HG03457 (cell line): ENCODE data around the gene ACACA.

Experiments
- ATAC-seq: cut with Tn5 transposase; IDR thresholded peaks from one replicate; pipeline ENCODE4 v1.9.1; 2021; ENCODE audit warnings: moderate number of reproducible peaks; ENCODE audit not compliant: unreplicated experiment

The ACACA gene

DNA sequence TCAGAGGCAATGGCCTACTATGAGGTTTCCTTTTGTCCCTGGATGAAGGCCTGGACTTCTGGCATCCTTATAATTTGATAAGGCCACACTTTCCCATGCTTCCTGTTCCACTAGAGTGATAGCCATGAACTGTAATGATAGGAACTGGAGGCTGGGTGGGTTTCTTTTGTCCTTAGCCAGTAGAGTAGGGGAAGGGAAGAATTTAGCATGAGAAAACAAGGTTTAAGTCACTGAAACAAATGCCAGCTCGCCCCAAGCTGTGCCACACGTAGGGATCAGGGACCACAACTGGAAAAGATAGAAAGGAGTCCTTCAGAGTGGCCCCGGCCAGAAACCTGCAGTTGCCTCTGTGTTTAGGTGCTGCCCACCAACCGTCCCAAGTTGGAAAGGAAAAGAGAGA, 111.7 kb downstream of the ACACA start:
- no peak for ATAC-seq

DNA sequence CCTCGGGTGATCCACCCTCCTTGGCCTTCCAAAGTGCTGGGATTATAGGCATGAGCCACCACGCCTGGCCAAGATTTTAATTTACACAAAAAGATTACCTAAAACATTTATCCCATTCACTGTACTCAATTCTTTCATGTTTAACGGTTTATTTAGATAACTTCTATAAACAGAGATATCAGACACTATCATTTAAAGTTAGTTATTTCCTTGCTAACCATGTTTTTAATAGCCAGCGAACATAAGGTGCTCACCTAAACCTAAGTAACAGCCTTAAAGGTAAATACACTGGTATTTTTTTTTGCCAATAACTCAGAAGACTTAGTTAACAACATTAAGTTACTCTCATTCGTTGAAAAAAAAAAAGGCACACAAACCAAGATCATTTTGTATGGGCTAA, 112.9 kb downstream of the ACACA start:
- ATAC-seq, result no peak

DNA sequence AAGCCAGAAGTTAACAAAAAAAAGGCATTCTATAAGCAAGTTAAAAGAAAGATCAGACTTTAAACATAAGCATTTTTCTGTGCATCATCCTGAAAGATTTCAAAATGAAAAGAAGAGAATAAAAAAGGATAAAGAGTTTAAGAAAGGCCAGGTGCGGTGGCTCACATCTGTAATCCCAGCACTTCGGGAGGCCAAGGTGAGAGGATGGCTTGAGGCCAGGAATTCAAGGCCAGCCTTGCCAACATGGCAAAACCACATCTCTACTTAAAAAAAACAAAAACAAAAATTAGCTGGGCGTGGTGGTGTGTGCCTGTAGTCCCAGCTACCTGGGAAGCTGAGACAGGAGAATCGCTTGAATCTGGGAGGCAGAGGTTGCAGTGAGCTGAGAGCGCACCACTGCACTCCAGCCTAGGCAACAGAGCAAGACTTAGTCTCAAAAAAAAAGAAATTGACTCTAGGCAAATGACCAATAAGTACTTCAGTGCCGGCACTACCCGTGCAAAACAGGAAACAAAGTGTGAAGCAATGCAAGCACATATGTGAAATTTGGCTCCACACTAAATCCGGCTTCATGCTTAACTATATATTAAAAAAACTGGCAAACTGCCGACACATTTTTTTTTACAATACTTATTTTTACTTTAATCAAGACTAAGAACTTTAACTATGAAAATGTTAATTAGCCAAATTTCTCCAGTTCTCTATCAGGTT, 114.1 kb downstream of the ACACA start:
- no peak for ATAC-seq

DNA sequence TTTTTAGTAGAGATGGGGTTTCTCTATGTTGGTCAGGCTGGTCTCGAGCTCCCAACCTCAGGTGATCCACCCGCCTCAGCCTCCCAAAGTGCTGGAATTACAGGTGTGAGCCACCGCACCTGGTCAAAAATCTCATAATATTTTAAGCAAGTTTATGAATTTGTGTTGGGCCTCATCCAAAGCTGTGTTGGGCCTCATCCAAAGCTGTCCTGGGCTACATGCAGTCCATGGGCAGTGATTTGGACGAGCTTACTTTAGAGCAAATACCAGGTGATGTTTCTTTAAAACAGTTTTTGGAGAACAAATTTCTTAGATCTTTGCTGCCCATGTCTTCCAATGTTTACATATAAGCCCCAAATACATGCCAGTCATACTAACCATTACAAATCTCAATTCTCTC, 115.3 kb downstream of the ACACA start:
- ATAC-seq, result no peak

DNA sequence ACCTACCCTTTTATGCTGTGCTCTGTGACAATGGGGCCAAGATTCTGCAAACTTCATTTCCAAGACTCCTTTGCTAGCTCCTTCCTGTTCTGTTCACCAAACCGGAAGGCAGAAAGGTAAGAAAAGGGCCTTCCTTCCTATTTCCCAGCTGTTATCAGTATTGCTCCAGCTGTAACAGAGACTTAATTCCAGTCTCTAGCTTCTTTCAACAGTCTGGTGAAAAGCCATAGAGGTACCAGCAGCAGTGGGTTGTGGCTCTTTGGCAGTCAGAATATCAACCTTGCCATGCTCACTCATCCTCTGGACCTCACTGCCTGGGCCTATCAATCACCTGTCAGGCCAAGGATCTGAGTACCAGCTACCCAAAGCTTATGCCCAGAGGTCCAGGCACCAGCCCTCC, 120.2 kb downstream of the ACACA start:
- no peak for ATAC-seq

DNA sequence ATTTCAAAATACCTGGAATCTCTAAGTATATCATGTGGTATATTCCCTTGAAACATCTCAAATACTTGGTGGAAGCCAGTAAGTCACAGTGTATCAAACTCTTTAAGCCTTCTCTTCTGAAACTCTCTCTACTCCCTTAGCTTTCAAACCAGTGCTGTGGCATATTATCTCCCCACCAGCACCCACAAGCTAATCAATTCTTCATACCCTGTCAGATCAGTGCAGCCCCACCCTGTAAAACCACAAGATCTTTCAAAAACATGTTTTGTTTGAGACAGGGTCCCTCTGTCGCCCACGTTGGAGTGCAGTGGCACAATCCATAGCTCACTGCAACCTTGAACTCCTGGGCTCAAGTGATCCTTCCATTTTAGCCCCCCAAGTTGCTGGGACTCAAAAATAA, 122.4 kb downstream of the ACACA start:
- no peak for ATAC-seq

DNA sequence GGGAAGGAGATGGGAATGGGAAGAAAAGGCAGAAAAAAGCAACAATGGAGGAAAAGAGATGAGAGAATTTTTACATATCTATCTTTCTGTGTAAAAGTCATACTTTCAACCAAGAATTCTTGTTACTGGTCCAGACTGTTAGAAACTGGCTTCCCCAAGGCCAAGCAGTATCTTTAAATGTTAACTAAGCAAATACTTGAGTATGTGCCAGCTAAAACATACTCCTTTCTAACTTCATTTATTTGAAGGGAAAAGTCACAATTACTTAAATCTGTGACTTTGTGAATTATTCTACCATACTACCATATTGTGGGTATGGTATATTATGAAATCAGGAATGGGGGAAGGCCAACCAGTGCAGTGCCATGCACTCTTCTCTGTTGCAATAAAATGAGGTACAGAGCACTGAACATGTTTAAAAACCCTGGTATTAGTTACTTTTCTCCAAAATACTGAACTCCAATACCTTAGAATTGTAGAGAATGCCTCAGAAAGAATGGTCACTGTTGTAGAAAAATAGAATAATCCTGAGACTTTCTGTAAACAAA, 123.1 kb downstream of the ACACA start:
- ATAC-seq, result no peak

DNA sequence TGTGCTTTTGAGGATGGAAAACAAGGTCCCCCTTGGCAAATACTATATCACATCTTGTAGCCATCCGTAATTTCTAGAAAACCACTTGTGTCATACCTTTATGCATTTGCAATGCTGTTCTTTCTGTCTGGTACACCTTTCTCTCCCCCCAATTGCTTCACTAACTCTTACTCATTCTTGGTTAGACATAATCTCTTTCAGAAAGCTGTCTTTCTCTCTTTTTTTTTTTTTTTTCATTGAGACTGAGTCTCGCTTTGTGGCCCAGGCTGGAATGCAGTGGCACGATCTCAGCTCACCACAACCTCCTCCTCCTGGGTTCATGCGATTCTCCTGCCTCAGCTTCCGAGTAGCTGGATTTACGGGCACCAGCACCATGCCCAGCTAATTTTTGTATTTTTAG, 125.8 kb downstream of the ACACA start:
- no peak for ATAC-seq

DNA sequence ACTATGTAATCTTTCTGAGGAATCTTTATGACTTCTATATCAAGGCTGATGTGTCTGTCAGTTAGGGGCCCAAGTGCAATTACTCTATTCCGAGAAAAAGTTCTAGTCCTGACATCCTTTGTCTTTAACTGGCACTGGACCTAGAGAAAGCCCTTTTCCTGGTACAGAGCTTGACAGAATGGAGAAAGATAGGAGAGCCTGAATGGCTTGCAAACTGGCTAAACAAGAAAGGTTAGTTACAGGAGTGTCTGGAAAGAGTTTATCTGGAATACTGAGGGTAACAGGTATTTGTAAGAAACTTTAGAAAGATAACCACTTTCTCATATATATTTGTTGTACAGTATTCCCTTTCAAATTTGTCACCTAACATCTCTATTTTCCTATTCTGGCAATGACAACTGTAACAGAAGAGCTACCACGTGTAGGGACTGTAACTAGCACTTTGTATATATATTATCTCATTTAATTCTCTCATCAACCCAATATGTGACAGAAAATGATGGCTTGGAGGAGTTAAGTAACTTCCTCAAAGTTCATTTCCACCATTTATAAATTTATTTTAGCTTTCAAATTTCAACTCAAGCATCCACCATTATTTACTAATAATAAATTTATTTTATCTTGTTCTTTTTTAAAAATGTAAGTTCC, 128.3 kb downstream of the ACACA start:
- ATAC-seq, result no peak

DNA sequence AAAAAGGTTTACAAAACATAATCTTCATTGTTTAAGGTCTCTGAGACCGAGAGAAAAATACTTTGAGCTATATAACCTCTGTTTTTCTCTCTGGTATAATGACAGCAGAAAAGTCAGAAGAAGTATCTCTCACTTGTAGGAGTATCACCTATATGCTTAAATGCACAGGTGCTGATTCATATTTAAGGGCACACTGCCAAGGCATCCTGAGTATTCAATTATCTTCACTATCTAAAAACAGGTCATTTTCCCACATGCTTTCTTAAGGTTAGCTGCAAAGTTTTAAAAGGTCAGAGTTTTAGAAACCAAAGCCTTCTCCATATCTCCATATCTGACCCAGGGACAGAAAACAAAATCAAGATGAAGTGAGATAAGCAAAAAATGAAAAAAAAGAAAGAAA, 130.2 kb downstream of the ACACA start:
- ATAC-seq, result no peak

DNA sequence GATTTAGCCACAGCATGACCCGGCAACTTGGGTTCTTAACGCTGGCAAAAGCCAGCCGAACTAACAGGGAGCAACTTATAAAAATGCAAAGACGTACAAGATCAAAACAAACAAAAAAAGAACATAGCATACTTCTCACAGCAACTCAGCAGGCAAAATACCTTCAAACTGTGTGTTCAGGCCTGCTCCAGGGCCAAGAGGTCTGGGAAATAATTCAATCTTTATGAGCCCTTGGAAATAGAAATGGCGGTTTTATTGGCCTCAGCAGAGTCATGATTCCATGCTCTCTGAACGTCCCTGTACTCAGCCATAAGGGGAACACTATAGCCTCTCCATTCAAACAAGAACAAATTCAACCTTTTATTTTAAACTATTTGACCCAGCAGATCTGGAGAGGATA, 132.2 kb downstream of the ACACA start:
- ATAC-seq, result no peak

DNA sequence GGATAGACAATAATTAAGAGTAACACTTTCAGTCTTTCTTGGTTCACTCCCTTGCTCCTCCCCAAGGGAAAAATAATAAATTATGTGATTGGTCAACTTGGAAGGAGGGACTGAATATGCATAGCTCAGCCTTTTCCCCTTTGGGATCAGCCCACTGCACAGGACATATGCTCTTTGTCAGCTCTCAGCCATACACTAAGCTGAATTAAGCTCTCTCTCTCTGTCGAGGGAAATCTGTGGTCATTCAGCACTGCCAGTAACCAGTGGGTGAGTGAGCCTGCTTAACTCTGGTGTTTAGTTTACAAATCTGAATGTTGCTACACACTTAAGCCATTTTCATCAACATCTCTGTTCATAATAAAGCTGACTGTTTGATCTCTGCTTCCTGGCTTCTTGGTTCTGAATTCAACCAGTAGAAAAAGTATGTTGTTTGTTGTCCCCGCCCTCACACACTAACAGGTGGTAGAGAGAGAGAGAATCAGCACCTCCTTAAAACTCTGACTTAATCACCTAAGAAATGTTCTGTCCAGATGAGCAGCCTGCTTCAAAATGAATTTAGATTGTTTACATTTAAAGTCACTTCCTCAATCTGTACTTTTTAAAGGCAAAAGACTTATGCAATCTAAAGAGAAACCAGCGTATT, 133.1 kb downstream of the ACACA start:
- no peak for ATAC-seq

DNA sequence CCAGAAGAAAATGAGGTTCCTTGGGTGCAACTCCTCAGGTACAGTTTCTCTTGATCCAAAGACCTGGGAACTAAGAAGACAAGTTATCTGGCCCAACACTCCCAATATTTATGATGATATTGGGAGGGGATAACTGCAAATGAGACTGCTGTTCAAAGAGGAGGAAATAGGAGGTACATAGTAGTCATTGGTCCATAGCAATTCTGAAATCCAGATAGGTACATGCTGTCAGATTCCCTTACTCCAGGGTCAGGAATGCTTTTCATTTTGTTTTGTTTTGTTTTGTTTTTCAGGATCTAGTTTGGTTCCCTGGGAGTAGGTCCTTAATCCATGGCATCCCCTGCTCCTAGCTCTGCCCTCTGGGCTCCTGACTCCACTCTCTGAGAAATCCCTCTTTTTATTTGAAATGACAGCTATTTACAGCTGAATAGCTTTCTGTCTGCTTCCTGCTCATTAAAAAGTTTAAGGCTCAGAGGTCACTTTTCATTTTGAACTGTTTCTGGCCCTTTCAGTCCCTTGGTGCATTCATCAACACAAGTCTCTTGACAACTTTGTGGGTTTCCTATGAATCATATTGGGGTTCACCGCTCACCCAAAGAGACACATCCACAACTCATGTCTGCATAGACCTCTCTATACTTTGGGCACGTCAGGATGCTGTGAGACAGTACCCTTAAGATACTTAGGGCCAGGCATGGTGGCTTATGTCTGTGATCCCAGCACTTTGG, 141.0 kb downstream of the ACACA start:
- no peak for ATAC-seq

DNA sequence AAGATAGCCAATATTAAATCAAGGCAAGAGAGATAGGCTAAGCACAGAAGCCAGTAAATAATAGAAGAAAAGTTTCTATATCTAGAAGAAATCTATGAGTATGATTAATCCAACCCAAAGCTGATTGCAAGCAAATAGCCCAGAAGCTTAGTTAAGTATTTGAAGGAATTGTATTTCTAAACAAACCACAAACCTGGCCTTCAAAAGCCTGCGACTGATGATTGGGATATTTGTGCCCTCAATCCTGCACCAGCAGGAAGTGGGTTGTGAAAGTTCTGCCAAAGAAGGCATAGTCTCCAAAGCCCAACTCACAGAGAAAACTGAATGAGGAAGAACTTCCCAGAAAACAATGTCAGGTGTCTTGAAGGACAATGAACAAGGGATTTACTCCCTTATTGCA, 145.3 kb downstream of the ACACA start:
- no peak for ATAC-seq

DNA sequence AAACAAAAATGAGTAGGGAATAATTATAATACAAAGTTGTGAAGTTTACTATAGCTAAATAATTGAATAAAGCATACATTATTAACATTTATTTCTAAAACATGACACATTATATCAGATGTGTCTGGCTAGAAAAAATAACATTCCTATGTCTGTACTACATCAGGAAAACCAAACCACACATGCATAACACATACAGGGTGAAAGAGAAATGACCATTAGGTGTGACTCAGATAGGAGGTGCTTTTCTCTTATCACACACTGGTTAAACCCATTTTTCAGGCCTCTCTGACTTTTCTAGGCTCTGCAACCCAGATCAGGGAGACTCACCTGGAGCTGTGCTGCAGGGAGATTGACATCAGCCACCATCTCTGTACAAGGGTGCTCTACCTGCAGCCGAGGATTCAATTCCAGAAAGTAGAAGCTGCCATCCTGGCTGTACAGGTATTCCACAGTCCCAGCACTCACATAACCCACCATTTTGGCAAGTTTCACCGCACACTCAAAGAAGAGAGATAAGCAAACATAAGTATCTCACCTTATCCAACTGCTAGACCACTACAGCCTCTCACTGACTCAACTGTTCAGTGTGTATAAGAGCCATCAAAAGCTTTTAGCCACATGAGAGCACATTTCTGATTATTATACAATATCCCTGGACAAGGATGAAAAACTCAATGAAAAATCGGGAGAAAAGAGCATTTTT, 147.5 kb downstream of the ACACA start:
- ATAC-seq, result no peak

DNA sequence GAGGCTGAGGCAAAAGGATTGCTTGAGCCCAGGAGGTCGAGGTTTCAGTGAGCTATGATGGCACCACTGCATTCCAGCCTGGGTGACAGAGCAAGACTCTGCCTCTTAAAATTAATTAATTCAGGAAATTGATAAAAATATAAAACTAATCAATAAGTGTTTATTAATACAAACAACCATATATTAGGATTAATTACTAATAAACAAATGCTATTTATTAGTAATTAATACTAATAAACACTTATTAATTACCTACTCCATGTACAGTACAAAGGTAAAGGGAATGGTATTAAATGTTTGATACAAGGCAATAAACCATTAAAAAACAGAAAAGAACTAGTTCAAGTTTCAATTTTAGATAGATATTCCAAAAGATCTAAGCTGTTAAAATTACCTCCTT, 150.0 kb downstream of the ACACA start:
- ATAC-seq, result no peak

DNA sequence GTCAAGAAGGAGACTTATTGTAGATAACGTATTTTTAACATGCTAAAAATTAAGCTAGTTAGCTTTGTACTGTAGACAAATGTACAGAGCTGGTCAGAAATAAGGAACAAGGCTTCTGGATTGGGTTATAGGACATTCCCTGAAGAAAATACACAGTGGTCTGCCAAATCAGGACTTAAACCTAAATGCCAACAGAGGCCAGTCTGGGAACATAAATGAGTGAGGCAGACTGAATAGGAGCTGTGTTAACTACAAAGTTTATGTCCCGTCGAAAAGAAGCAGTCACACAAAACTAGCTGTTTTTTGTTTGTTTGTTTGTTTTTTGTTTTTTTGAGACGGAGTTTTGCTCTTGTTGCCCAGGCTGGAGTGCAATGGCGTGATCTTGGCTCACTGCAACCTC, 151.2 kb downstream of the ACACA start:
- ATAC-seq, result no peak

DNA sequence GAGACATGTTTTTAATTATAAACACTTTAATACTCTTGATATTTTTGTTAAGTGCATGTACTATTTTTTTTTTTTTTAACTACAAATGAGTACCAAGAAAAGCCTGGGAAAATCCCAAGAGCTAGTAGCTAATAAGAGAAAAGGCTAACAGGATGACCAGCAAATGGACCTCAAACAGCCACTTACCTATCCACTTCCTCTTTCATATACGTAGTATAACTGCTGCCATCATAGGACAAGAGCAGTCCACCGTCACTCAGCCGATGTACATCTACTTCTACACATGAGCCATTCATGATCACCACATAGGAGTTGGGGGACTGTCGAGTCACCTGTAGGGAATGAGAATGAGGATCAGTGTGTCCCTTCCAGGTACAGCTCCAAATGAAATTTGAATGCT, 158.8 kb downstream of the ACACA start:
- ATAC-seq, result no peak

DNA sequence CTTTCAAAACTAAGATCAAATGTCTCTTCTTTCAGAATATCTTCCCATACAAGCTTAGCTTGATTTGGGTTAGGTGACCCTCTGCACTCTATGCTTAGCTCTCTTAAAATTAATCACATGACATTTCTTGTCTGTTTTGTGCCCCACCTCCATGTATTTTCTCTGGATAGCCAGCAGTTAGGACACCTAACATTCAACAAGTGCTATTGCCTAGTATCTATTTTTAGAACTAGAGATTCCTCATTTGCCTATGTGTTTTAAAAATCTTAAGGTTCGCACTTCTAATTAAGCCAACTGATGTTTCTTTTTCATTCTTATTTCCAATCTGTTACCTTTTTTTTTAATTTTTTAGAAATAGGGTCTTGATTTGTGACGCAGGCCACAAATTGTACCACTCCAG, 160.6 kb downstream of the ACACA start:
- ATAC-seq, result no peak

DNA sequence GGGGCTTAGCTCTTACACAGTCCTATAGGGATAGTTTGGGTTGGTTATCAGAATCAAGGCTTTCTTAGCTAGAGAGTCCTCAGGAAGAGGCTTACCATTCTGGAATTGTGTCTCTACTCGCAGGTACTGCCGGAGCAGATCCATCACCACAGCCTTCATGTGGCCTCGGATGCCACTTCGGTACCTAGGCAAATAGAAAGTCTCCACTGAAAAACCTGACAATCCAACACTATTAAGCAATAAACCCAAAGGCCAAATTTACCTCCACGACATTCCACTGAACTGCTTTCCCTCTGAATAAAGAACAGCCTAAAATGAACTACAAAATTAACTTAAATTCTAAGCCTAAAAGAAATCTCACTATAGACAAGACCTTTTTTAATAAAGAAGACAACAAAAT, 166.3 kb downstream of the ACACA start:
- ATAC-seq, result no peak
